ENCODE results near the gene AMBRA1.

- TF ChIP-seq, protein P1, sequence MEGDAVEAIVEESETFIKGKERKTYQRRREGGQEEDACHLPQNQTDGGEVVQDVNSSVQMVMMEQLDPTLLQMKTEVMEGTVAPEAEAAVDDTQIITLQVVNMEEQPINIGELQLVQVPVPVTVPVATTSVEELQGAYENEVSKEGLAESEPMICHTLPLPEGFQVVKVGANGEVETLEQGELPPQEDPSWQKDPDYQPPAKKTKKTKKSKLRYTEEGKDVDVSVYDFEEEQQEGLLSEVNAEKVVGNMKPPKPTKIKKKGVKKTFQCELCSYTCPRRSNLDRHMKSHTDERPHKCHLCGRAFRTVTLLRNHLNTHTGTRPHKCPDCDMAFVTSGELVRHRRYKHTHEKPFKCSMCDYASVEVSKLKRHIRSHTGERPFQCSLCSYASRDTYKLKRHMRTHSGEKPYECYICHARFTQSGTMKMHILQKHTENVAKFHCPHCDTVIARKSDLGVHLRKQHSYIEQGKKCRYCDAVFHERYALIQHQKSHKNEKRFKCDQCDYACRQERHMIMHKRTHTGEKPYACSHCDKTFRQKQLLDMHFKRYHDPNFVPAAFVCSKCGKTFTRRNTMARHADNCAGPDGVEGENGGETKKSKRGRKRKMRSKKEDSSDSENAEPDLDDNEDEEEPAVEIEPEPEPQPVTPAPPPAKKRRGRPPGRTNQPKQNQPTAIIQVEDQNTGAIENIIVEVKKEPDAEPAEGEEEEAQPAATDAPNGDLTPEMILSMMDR (IDR thresholded peaks at IDR 0.05), result no peak
- TF ChIP-seq YY1 (IDR thresholded peaks at IDR 0.05; ENCODE audit: low read depth) (no peak), TCF12 (IDR thresholded peaks at IDR 0.05) (no peak), POLR2AphosphoS5 (IDR thresholded peaks at IDR 0.05; ENCODE audit: low read depth, low read length) (no peak), TEAD4 (IDR thresholded peaks at IDR 0.05; ENCODE audit: borderline replicate concordance, insufficient read depth) (no peak), FOXJ3 (CRISPR knock-in tag; IDR thresholded peaks at IDR 0.05) (no peak)
- TF ChIP-seq, protein P2, sequence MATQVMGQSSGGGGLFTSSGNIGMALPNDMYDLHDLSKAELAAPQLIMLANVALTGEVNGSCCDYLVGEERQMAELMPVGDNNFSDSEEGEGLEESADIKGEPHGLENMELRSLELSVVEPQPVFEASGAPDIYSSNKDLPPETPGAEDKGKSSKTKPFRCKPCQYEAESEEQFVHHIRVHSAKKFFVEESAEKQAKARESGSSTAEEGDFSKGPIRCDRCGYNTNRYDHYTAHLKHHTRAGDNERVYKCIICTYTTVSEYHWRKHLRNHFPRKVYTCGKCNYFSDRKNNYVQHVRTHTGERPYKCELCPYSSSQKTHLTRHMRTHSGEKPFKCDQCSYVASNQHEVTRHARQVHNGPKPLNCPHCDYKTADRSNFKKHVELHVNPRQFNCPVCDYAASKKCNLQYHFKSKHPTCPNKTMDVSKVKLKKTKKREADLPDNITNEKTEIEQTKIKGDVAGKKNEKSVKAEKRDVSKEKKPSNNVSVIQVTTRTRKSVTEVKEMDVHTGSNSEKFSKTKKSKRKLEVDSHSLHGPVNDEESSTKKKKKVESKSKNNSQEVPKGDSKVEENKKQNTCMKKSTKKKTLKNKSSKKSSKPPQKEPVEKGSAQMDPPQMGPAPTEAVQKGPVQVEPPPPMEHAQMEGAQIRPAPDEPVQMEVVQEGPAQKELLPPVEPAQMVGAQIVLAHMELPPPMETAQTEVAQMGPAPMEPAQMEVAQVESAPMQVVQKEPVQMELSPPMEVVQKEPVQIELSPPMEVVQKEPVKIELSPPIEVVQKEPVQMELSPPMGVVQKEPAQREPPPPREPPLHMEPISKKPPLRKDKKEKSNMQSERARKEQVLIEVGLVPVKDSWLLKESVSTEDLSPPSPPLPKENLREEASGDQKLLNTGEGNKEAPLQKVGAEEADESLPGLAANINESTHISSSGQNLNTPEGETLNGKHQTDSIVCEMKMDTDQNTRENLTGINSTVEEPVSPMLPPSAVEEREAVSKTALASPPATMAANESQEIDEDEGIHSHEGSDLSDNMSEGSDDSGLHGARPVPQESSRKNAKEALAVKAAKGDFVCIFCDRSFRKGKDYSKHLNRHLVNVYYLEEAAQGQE (IDR thresholded peaks at IDR 0.05; ENCODE audit: low read depth, low read length), result no peak
- TF ChIP-seq, protein P3, sequence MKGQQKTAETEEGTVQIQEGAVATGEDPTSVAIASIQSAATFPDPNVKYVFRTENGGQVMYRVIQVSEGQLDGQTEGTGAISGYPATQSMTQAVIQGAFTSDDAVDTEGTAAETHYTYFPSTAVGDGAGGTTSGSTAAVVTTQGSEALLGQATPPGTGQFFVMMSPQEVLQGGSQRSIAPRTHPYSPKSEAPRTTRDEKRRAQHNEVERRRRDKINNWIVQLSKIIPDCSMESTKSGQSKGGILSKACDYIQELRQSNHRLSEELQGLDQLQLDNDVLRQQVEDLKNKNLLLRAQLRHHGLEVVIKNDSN (IDR thresholded peaks at IDR 0.05; ENCODE audit: borderline replicate concordance, low read depth), result no peak
These were observed 39.3 kb downstream of the AMBRA1 start for GRCh38 chr11:46554213-46555147.
